ENCODE results near the gene LRFN2.

- TF ChIP-seq POLR2A (IDR thresholded peaks at IDR 0.05) (no peak), CTCF (IDR thresholded peaks at IDR 0.05) (no peak)
Measured at GRCh38 chr6:40411881-40412280, 175.3 kb downstream of the LRFN2 start.
